Left lobe of liver (tissue), 2 donors: ENCODE data around the gene THSD7A. TPM values are rescaled to one million over a fixed set of nuclear protein-coding genes. Genes with fewer than 3 reads are reported as not detected.
A peak's percentile ranks its signal among the peaks of the same experiment; 100 is the strongest.

Experiments
- ATAC-seq: fragments of 200-7000 bp; cut with Tn5 transposase; one replicate; pipeline ENCODE4 v1.9.1; 2020; ENCODE audit warnings: mild to moderate bottlenecking, moderate library complexity
- DNase-seq: peaks from one replicate; pipeline ENCODE4 v3.0.0-alpha.2; 2020; ENCODE audit warnings: low spot score
- total RNA-seq: library from RNA; stranded (reverse); gene quantifications from one replicate; pipeline ENCODE4 v1.2.1, GENCODE V29; 2021
- donor health status: DM: no; HTN: no; CAD: no; lungs with moderate emphysema.
- donor health status: DM: no; HTN: yes; CAD: no.

The THSD7A gene
- total RNA-seq, 1 donor from 2014 or later, result 1.6 TPM

GRCh38 chr7:11592699-11593098, 239.3 kb downstream of the THSD7A start:
- DNase-seq (no peak), ATAC-seq (peak; percentile 78)

GRCh38 chr7:11591943-11592342, 240.1 kb downstream of the THSD7A start:
- ATAC-seq (no peak), DNase-seq (no peak)

DNA sequence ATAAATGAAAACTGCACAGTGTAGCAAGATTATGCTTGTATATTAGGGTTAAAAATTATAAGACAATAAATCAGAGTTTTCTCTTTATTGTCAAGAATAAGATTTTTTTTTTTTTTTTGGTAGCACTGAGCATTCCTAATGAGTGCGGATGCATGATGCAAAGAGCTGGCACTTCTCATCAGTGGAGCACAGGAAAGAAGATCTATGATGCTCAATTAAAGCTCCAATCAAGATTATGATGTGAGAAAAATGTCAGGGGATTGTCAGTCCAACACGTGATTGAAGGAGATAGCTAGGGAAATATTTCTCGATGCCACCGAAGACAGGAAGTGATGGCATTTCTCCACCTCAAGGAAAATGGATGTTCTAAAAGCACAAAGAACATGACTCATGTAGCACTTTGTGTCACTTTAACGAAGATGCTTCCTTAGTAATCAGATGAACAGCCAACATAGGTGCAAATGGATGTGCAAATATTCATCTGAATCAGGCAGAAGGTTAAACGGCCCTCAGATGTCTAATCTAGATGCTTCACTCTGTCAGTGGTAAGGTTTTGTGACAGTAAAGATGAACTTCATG, 240.9 kb downstream of the THSD7A start:
- ATAC-seq (no peak), DNase-seq (no peak)

DNA sequence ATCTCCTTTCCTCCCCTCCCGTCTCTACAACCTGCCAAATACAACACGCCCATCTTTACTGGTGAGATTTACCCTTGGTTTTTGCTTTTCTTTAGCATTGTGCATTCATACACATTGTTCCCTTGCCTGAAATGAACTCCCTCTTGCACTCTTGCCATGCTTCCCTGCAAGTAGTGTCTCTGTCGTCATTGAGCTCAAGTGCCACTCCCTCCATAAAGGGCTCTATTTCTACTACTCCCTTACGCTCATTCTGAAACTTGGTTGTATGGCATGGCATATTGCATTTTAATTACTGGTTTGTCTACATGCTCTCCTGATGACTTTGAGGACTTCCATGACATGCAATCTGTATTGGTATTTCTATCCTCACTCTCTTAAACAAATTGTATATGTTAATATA, 242.7 kb downstream of the THSD7A start:
- ATAC-seq (no peak), DNase-seq (no peak)

GRCh38 chr7:11587814-11588213, 244.2 kb downstream of the THSD7A start:
- DNase-seq (no peak), ATAC-seq (no peak)

DNA sequence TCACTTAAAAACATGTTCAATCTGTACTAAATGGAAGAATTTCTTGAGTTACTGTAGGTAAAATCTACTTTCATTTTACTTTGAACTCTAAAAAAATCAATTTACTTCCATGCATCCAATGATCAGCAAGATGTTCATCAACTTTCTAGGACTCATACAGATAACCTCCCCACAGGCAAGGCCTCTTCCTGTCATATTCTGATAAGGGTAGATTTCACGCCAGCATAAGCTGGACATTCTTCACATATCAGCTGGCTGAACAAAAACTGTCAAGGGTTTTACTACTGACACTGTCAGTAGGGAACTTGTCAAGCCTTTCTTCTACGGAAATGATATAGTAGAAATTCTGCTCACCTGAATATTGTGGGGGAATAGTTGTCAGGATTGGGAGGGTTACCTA, 244.9 kb downstream of the THSD7A start:
- DNase-seq (no peak), ATAC-seq (no peak)

GRCh38 chr7:11584406-11585031, 247.5 kb downstream of the THSD7A start:
- no peak for ATAC-seq
- no peak for DNase-seq

DNA sequence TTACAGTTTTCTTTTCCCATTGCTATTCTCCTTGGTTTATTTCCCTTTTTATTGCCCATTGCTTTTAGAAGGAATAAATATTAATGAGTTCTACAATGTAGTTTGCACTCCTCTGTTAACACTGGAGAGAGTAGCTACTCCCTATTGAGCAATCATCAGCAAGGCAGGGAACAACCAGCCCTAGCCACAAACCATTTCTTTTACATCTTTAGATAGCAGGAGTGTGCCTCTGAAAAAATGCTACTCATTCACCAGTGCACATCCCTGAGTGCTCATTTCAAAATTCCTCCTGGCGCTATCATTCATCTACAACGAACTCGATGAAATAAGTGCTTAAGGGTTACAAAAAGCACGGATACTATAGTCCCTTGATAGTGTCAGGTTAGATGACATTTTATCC, 252.9 kb downstream of the THSD7A start:
- ATAC-seq, result peak; percentile 69

DNA sequence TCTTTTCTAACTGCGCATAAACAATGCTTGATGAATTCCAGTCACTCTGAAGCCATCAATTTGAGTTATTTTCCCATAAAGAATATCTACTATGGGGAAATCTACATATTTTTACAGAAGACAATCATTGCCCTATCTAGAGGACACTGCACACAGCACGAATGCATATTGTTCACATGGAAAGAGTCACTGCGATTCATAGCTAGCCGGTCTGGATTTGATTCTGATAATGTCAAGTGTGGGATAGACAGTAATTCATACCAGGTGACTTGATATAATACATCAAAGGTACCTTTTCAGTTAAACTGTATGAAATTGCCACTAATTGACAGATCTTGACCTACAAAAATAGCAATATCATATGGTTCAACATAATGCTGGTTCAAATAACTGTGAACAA, 255.7 kb downstream of the THSD7A start:
- DNase-seq (no peak), ATAC-seq (no peak)

More for the DNA sequence above, 252.9 kb downstream of the THSD7A start:
- no peak for DNase-seq

DNA sequence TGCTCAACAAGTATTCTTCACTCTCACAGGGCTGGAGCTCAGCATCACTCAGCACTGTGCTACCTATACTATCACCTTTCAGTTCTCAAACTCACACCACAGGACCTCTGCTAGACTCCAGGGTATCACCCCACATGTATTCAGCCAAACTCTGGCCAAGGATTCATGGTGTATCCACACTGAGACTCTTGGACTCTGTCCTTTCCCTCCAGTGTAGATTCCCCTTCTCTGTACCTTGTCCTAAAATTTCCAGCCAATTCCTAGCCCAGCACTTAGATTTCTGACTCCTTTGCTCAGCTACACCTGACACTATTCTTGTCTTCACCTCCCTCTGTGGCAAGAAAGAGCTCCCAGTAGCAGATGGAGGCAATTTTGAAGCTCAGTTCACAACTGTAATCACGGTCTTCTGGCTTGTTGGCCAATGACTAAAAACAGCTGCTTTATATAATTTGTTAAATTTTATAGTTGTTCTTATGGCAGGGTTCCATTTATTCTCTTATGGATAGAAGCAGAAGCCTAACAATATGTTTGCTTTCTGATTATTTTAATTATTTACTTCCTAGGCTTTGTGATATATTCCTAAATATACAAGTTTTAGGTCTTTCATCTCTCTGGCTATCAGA, 258.8 kb downstream of the THSD7A start:
- no peak for DNase-seq
- ATAC-seq, result peak; percentile 56

- DNase-seq (no peak), ATAC-seq (peak; percentile 65)
Observed at GRCh38 chr7:11570922-11571550, 261.0 kb downstream of the THSD7A start.

GRCh38 chr7:11570205-11570604, 261.8 kb downstream of the THSD7A start:
- DNase-seq, result no peak
- ATAC-seq, result peak; percentile 89

DNA sequence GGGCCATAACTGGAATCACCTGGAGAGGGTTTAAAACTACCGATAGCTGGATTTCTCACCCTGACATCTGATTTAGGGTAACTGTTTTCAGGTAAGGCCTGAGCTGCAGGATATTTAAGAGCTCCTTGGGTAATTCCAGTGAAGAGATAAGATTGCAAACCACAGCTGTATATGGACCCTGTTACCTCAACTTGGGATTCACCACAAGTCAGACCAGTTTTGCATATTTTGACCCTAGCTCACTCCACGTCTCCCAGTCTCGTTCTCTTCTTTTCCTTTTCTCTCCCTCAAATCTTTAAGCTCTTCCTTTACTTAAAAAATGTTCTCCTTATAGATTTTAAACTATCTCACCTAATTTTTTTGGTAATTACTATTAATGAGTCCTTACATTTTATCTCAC, 264.4 kb downstream of the THSD7A start:
- no peak for ATAC-seq

DNA sequence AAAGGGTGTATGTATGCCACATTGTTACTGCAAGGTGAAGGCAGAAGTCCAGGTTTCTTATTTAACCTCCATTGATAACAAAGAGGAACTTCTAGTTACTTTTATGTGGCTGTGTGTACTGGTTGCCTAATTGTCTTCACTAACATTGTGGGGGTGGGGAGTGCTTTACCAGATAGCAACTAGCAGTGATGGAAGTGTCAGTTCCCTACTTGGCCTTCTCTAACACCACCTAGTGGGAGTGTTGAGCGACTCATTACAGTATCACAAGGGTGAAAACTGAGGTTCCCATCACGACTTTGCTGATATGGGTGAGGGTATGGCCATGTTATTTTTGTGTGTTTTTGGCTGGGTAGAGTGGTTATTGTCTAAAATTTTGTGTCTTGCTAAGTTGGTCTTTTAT, 274.4 kb downstream of the THSD7A start:
- ATAC-seq (peak; percentile 100), DNase-seq (peak; percentile 64)

More for the DNA sequence above, 264.4 kb downstream of the THSD7A start:
- DNase-seq, result no peak

- DNase-seq (no peak), ATAC-seq (no peak)
Observed at GRCh38 chr7:11552676-11553296, 279.2 kb downstream of the THSD7A start.

DNA sequence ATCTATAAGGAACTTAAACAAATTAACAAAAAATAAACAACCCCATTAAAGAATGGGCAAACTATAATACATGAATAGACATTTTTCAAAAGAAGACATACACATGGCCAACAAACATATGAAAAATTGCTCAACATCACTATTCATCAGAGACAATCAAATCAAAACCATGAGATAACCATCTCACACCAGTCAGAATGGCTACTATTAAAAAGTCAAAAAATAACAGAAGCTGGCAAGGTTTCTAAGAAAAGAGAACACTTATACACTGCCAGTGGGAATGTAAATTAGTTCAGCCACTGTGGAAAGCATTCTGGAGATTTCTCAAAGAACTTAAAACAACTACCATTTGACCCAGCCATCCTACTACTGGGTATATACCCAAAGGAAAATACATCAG, 280.5 kb downstream of the THSD7A start:
- no peak for DNase-seq
- ATAC-seq, result no peak

- ATAC-seq (no peak), DNase-seq (no peak)
Observed at GRCh38 chr7:11548532-11548931, 283.5 kb downstream of the THSD7A start.

DNA sequence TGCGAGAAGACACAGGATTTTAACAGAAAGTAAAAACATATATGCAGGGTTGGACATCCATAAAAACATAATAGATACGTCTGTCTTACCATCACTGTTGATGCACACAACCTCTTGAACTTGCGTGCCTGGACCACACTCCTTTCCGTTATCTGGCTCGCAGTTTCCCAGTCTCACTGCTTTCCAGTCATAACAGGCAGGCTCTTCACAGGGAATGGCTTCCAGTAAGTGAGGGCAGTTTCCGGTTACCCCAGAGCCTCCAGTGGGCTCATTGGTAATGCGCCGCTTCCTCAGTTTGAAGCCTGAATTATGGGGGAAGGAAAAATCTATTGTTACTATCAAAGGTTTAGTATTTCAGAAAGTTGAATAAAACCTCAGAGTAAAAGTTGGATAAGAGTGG, 290.7 kb downstream of the THSD7A start:
- no peak for ATAC-seq

GRCh38 chr7:11540271-11540761, 291.7 kb downstream of the THSD7A start:
- DNase-seq (no peak), ATAC-seq (peak; percentile 17)

More for the DNA sequence above, 290.7 kb downstream of the THSD7A start:
- DNase-seq, result no peak

- ATAC-seq, result peak; percentile 60
- DNase-seq, result no peak
Observed at GRCh38 chr7:11539853-11540252, 292.1 kb downstream of the THSD7A start.

GRCh38 chr7:11538751-11539299, 293.2 kb downstream of the THSD7A start:
- no peak for DNase-seq
- ATAC-seq, result no peak
